Gastrocnemius medialis (tissue), 4 donors: ENCODE results near the gene TSSK6.

Experiments used
- POLR2A ChIP-seq, 2 donors: fragments of 450-650 bp; IDR thresholded peaks; one replicate each; pipeline ENCODE4 v1.6.1; 2017; ENCODE audit warnings: antibody characterized with exemption in 2 of 2, mild to moderate bottlenecking in 2 of 2, moderate library complexity in 2 of 2
- TF ChIP-seq, protein P1 (sequence below), 5 experiments: fragments of 450-650 bp in 3 of 5; fragments of 200-600 bp in 2 of 5; sonication (generic) in 2 of 5; IDR thresholded peaks in 4 of 5; conservative IDR thresholded peaks in 1 of 5; 1 replicate in 4 of 5; 2 replicates in 1 of 5; pipeline ENCODE4 v1.5.1; 2016 to 2019; ENCODE audit warnings: antibody characterized with exemption in 5 of 5, mild to moderate bottlenecking in 3 of 5, moderate library complexity in 3 of 5

DNA sequence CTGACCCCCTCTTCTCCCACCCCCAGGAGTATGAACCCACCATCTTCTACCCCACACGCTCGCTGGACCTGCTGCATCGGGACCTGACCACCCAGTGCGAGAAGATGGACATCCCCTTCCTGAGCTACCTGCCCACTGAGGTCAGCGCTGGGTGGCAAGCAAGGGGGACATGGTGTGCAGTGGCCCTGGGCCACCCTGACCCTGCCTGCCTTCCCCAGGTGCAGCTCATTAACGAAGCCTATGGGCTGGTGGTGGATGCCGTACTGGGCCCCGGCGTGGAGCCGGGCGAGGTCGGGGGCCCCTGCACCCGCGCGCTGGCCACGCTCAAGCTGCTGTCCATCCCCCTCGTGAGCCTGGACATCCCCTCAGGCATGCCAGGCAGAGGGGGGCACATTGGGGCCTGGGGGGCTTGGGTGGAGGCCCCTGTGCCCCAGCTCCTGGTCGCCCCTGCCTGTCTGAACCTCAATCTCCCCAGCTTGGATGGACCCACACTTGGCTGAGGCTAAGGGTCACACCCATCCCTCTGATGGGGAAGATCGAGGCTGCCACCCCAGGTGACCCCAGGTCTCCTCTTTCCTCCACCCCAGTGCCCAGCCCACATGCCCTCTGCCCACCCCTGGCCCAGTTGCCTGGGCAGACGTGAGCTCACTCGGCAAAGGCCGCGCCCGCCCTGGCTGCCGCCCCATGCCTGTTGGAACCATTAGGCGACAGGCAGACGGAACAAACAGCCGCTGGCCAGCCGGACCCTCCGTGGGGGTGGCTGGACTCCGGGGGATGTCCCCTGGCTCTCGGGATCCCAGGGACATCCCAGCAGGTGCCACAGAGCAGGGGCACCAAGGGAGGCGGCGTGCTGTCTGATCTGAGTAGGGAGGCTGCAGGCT is 20.2 kb upstream of the TSSK6 start:
- TF ChIP-seq POLR2A (IDR thresholded peaks at IDR 0.05), result no peak
- TF ChIP-seq, protein P1, sequence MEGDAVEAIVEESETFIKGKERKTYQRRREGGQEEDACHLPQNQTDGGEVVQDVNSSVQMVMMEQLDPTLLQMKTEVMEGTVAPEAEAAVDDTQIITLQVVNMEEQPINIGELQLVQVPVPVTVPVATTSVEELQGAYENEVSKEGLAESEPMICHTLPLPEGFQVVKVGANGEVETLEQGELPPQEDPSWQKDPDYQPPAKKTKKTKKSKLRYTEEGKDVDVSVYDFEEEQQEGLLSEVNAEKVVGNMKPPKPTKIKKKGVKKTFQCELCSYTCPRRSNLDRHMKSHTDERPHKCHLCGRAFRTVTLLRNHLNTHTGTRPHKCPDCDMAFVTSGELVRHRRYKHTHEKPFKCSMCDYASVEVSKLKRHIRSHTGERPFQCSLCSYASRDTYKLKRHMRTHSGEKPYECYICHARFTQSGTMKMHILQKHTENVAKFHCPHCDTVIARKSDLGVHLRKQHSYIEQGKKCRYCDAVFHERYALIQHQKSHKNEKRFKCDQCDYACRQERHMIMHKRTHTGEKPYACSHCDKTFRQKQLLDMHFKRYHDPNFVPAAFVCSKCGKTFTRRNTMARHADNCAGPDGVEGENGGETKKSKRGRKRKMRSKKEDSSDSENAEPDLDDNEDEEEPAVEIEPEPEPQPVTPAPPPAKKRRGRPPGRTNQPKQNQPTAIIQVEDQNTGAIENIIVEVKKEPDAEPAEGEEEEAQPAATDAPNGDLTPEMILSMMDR (IDR thresholded peaks at IDR 0.05 in 4 of 5, conservative IDR thresholded peaks at IDR 0.05 in 1 of 5), result no peak
